ENCODE results near the gene TAF15.

The TAF15 gene

GRCh38 chr17:35790841-35791240 lies 18.4 kb upstream of the TAF15 start:
- no peaks in the 10 kb centered on the region for H3K79me2 ChIP-seq (ENCODE audit: insufficient read depth, low read length)
- no peaks in the 10 kb centered on the region for H4K20me1 ChIP-seq (ENCODE audit: insufficient read depth, low read length)
- H3K27me3 ChIP-seq (ENCODE audit: insufficient read depth, low read length), result peaks cover 13% of the 10 kb centered on the region
- H3K9me3 ChIP-seq (ENCODE audit: low read length), result no peaks in the 10 kb centered on the region
- H3K36me3 ChIP-seq (ENCODE audit: insufficient read depth, low read length), result no peaks in the 10 kb centered on the region
- peaks cover 8% of the 10 kb centered on the region for H3K4me1 ChIP-seq (ENCODE audit: insufficient read depth, low read length, severe bottlenecking)
- H3K9me2 ChIP-seq (ENCODE audit: low read depth, low read length), result no peaks in the 10 kb centered on the region
- H3K9ac ChIP-seq (ENCODE audit: low read length), result no peak overlapping the region
- no peaks in the 10 kb centered on the region for H3F3A ChIP-seq (ENCODE audit: insufficient read depth, low read length)
- no peak overlapping the region for H3K27ac ChIP-seq (ENCODE audit: low read depth, low read length, poor library complexity, severe bottlenecking)
- no peak for TF ChIP-seq EZH2 (IDR thresholded peaks at IDR 0.05; ENCODE audit: borderline replicate concordance, low read length)
- no peak for TF ChIP-seq CTCF (IDR thresholded peaks at IDR 0.05; ENCODE audit: low read length)
- no peak overlapping the region for H3K4me2 ChIP-seq (ENCODE audit: low read length)
- H2AFZ ChIP-seq (ENCODE audit: low read length), result no peak overlapping the region
- no peak overlapping the region for H3K4me3 ChIP-seq (ENCODE audit: low read depth, low read length, poor library complexity, severe bottlenecking)

- Histone ChIP-seq H2AFZ (ENCODE audit: low read length) (no peak overlapping the region), H4K20me1 (ENCODE audit: insufficient read depth, low read length) (no peaks in the 10 kb centered on the region), H3K36me3 (ENCODE audit: insufficient read depth, low read length) (no peaks in the 10 kb centered on the region), H3K4me1 (ENCODE audit: insufficient read depth, low read length, severe bottlenecking) (peaks cover 8% of the 10 kb centered on the region), H3F3A (ENCODE audit: insufficient read depth, low read length) (no peaks in the 10 kb centered on the region), H3K27me3 (ENCODE audit: insufficient read depth, low read length) (peaks cover 16% of the 10 kb centered on the region), H3K9me2 (ENCODE audit: low read depth, low read length) (no peaks in the 10 kb centered on the region), H3K9me3 (ENCODE audit: low read length) (no peaks in the 10 kb centered on the region), H3K4me2 (ENCODE audit: low read length) (no peak overlapping the region), H3K9ac (ENCODE audit: low read length) (no peak overlapping the region), H3K79me2 (ENCODE audit: insufficient read depth, low read length) (no peaks in the 10 kb centered on the region), H3K4me3 (ENCODE audit: low read depth, low read length, poor library complexity, severe bottlenecking) (no peak overlapping the region), H3K27ac (ENCODE audit: low read depth, low read length, poor library complexity, severe bottlenecking) (no peak overlapping the region)
- no peak for TF ChIP-seq EZH2 (IDR thresholded peaks at IDR 0.05; ENCODE audit: borderline replicate concordance, low read length)
- no peak for TF ChIP-seq CTCF (IDR thresholded peaks at IDR 0.05; ENCODE audit: low read length)
Measured at GRCh38 chr17:35791681-35792350, 17.5 kb upstream of the TAF15 start.

- H3K9me2 ChIP-seq (ENCODE audit: low read depth, low read length), result no peaks in the 10 kb centered on the region
- no peak overlapping the region for H3K4me3 ChIP-seq (ENCODE audit: low read depth, low read length, poor library complexity, severe bottlenecking)
- no peaks in the 10 kb centered on the region for H3F3A ChIP-seq (ENCODE audit: insufficient read depth, low read length)
- H3K9ac ChIP-seq (ENCODE audit: low read length), result no peak overlapping the region
- H3K36me3 ChIP-seq (ENCODE audit: insufficient read depth, low read length), result no peaks in the 10 kb centered on the region
- H3K27me3 ChIP-seq (ENCODE audit: insufficient read depth, low read length), result peaks cover 16% of the 10 kb centered on the region
- H4K20me1 ChIP-seq (ENCODE audit: insufficient read depth, low read length), result no peaks in the 10 kb centered on the region
- H3K9me3 ChIP-seq (ENCODE audit: low read length), result no peaks in the 10 kb centered on the region
- H3K79me2 ChIP-seq (ENCODE audit: insufficient read depth, low read length), result no peaks in the 10 kb centered on the region
- H3K27ac ChIP-seq (ENCODE audit: low read depth, low read length, poor library complexity, severe bottlenecking), result no peak overlapping the region
- no peak overlapping the region for H3K4me2 ChIP-seq (ENCODE audit: low read length)
- H2AFZ ChIP-seq (ENCODE audit: low read length), result no peak overlapping the region
- no peak for TF ChIP-seq EZH2 (IDR thresholded peaks at IDR 0.05; ENCODE audit: borderline replicate concordance, low read length)
- no peak for TF ChIP-seq CTCF (IDR thresholded peaks at IDR 0.05; ENCODE audit: low read length)
- peaks cover 8% of the 10 kb centered on the region for H3K4me1 ChIP-seq (ENCODE audit: insufficient read depth, low read length, severe bottlenecking)
Measured at GRCh38 chr17:35793257-35793656, 16.0 kb upstream of the TAF15 start.

Measured in OCI-LY1 (cell line).